ENCODE measurements around the gene PHACTR3. TPM values are rescaled to one million over a fixed set of nuclear protein-coding genes. Genes with fewer than 3 reads are reported as not detected.

PHACTR3 gene
- total RNA-seq, 1 experiment from 2014 or later = not detected

DNA sequence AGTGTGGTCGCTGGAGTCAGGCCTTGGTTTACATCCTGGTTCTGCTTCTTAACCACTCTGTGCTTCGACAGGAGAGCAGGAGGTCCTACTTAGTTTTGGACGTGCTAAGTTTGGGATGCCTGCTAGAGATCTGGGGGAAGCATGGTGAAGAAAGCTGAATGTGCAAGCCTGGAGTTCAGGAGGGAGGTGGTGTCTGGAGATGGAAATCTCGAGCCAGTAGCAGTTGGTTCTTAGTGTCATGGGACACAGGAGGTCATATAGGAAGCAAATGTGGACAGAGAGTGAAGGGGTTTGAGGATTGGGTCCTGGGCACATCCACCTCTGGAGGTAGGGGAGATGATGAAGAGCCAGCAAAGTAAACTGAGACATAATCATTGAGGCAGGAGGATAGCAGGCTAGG lies 197.7 kb downstream of the PHACTR3 start:
- no peak for DNase-seq
- Histone ChIP-seq H3K4me2 (ENCODE audit: insufficient read depth, insufficient read length, low read length) (no peak overlapping the region), H4K20me1 (ENCODE audit: control insufficient read depth, insufficient read depth, insufficient read length) (no peaks in the 10 kb centered on the region), H4K91ac (ENCODE audit: insufficient read length, low read depth, low read length) (no peak overlapping the region), H4K5ac (ENCODE audit: insufficient read length, low read depth, low read length) (no peak overlapping the region), H2BK20ac (ENCODE audit: low read depth, low read length, poor library complexity, severe bottlenecking) (no peak overlapping the region), H3K9ac (ENCODE audit: extremely low read depth, insufficient read length, low read length) (no peak overlapping the region), H3K4ac (ENCODE audit: low read depth, low read length) (no peak overlapping the region), H3K4me1 (ENCODE audit: insufficient read depth, low read length) (no peaks in the 10 kb centered on the region), H3K79me1 (ENCODE audit: insufficient read depth, low read depth, low read length, poor library complexity, severe bottlenecking) (no peaks in the 10 kb centered on the region), H2BK15ac (ENCODE audit: low read depth, low read length) (no peak overlapping the region), H3K18ac (ENCODE audit: insufficient read length, low read depth, low read length) (no peak overlapping the region), H3K27me3 (ENCODE audit: insufficient read depth, low read length) (no peaks in the 10 kb centered on the region), H3K56ac (ENCODE audit: insufficient read length, low read depth, low read length) (no peak overlapping the region), H2AK5ac (ENCODE audit: insufficient read length, low read length) (no peak overlapping the region), H3T11ph (ENCODE audit: low read length) (no peak overlapping the region), H4K8ac (replicated peaks; ENCODE audit: insufficient read length, low read depth, low read length) (no peak overlapping the region), H3K79me2 (ENCODE audit: insufficient read depth, low read length) (no peaks in the 10 kb centered on the region), H2BK120ac (ENCODE audit: low read depth, low read length, poor library complexity, severe bottlenecking) (no peak overlapping the region), H2BK12ac (ENCODE audit: insufficient read length, low read depth, low read length) (no peak overlapping the region), H2AFZ (ENCODE audit: low read length) (no peak overlapping the region), H2BK5ac (ENCODE audit: insufficient read length, low read length) (no peak overlapping the region), H3K9me3 (ENCODE audit: control insufficient read depth, low read depth, low read length) (no peaks in the 10 kb centered on the region), H3K23ac (ENCODE audit: insufficient read length, low read depth, low read length) (no peak overlapping the region), H3K14ac (ENCODE audit: insufficient read depth, low read length) (no peak overlapping the region; the same call in 1 of the 2 replicates), H3K23me2 (ENCODE audit: insufficient read length, low read depth, low read length, poor library complexity, severe bottlenecking) (no peaks in the 10 kb centered on the region), H3K27ac (ENCODE audit: insufficient read length, low read depth, low read length) (no peak overlapping the region)
- peaks cover 35 to 57% of the 10 kb centered on the region in 2 experiments for H3K9me3 Mint-ChIP-seq
- WGBS (ENCODE audit: extremely low coverage, insufficient read length, low lambda C conversion rate) = no CpG with 5 or more reads among the region's 4 CpGs
- H3K27me3 Mint-ChIP-seq (ENCODE audit: low read depth) = peaks cover 17% of the 10 kb centered on the region
- no peak overlapping the region for H3K4me3 Mint-ChIP-seq
- H3K36me3 Mint-ChIP-seq (ENCODE audit: insufficient read depth in 1 of 3, low read depth in 3 of 3) = peaks cover 0 to 8% (median 3%) of the 10 kb centered on the region in 3 experiments; a peak in 3 of 7 replicates
- no peak overlapping the region for H3K27ac Mint-ChIP-seq
- H3K4me1 Mint-ChIP-seq = 0 out of 4 replicates have a peak, but pooled peaks cover 0 to 4% of the 10 kb centered on the region in 2 experiments
- TF ChIP-seq, protein P1, sequence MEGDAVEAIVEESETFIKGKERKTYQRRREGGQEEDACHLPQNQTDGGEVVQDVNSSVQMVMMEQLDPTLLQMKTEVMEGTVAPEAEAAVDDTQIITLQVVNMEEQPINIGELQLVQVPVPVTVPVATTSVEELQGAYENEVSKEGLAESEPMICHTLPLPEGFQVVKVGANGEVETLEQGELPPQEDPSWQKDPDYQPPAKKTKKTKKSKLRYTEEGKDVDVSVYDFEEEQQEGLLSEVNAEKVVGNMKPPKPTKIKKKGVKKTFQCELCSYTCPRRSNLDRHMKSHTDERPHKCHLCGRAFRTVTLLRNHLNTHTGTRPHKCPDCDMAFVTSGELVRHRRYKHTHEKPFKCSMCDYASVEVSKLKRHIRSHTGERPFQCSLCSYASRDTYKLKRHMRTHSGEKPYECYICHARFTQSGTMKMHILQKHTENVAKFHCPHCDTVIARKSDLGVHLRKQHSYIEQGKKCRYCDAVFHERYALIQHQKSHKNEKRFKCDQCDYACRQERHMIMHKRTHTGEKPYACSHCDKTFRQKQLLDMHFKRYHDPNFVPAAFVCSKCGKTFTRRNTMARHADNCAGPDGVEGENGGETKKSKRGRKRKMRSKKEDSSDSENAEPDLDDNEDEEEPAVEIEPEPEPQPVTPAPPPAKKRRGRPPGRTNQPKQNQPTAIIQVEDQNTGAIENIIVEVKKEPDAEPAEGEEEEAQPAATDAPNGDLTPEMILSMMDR (conservative IDR thresholded peaks at IDR 0.05) = no peak

Data from H9 (cell line).